Muscle of leg (tissue), 11 donors: ENCODE data around the gene THRSP. TPM values are rescaled to one million over a fixed set of nuclear protein-coding genes. Genes with fewer than 3 reads are reported as not detected.
A peak's percentile ranks its signal among the peaks of the same experiment; 100 is the strongest.
"Not testable (repeated sequence)": the region's sequence is repeated elsewhere in the genome, so short reads cannot be mapped to it uniquely, and the experiment has no call there.

Experiments used
- DNase-seq: peaks from one replicate; pipeline ENCODE4 v3.0.0; 2013
- H3K27ac ChIP-seq: one replicate; pipeline ENCODE4 v1.5.1; 2013; ENCODE audit warnings: mild to moderate bottlenecking, low read length, control low read depth
- H3K27me3 ChIP-seq: one replicate; pipeline ENCODE4 v1.6.1; 2013; ENCODE audit warnings: low read length; ENCODE audit not compliant: control insufficient read depth, insufficient read depth
- H3K36me3 ChIP-seq: one replicate; pipeline ENCODE4 v1.6.1; 2013; ENCODE audit warnings: low read length; ENCODE audit not compliant: control insufficient read depth, insufficient read depth
- H3K4me1 ChIP-seq: one replicate; pipeline ENCODE4 v1.6.1; 2013; ENCODE audit warnings: low read length; ENCODE audit not compliant: control insufficient read depth, insufficient read depth
- H3K4me3 ChIP-seq: one replicate; pipeline ENCODE4 v1.5.1; 2013; ENCODE audit warnings: low read length, control low read depth
- H3K9me3 ChIP-seq: replicated peaks from 2 replicates; pipeline ENCODE4 v1.6.1; 2013; ENCODE audit warnings: low read depth, low read length; ENCODE audit not compliant: control insufficient read depth
- WGBS: methylation state at CpG from one replicate; pipeline ENCODE4 v1.1.5; 2013; ENCODE audit warnings: missing lambda C conversion rate; ENCODE audit not compliant: insufficient coverage; 5-methylcytosine and 5-hydroxymethylcytosine counted together
- polyA plus RNA-seq, 8 donors: library from polyadenylated mRNA; unstranded; fragments of 120-200 nt; gene quantifications; one replicate each; pipeline versions ENCODE4 v1.2.1 to v1.2.3, GENCODE V29; 2013; ENCODE audit warnings: inconsistent platforms in 1 of 8, low replicate concordance in 1 of 8; ENCODE audit not compliant: insufficient read length in 8 of 8, insufficient read depth in 1 of 8
- total RNA-seq: library from RNA; stranded (reverse); fragments of 120-200 nt; gene quantifications from one replicate; pipeline ENCODE4 v1.2.4, GENCODE V29; 2013

THRSP gene
- total and polyA plus RNA-seq, 9 donors = 0.13 to 1.3 (median 0.20) TPM; not detected in 1

DNA sequence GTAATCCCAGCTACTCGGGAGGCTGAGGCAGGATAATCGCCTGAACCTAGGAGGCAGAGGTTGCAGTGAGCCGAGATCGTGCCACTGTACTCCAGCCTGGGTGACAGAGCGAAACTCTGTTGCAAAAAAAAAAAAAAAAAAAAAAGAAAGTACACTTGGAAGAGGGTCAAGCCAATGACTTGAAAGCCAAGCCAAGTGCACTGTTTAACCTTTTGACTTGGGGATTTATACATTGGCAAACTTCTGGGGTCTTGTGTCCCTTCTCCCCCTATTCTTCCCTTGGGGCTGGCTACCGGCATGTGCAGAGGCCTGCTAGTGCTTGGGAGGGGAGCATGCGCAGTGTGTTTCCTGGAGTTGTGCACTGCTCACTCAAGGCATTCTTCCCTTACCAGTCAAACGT lies 14.3 kb upstream of the THRSP start:
- Histone ChIP-seq H3K27ac (no peak overlapping the region), H3K27me3 (no peaks in the 10 kb centered on the region), H3K9me3 (no peaks in the 10 kb centered on the region), H3K36me3 (no peaks in the 10 kb centered on the region), H3K4me1 (peaks cover 15% of the 10 kb centered on the region), H3K4me3 (no peak overlapping the region)
- DNase-seq = no peak
- 20% methylated on average over 3 of the region's 8 CpGs for WGBS

DNA sequence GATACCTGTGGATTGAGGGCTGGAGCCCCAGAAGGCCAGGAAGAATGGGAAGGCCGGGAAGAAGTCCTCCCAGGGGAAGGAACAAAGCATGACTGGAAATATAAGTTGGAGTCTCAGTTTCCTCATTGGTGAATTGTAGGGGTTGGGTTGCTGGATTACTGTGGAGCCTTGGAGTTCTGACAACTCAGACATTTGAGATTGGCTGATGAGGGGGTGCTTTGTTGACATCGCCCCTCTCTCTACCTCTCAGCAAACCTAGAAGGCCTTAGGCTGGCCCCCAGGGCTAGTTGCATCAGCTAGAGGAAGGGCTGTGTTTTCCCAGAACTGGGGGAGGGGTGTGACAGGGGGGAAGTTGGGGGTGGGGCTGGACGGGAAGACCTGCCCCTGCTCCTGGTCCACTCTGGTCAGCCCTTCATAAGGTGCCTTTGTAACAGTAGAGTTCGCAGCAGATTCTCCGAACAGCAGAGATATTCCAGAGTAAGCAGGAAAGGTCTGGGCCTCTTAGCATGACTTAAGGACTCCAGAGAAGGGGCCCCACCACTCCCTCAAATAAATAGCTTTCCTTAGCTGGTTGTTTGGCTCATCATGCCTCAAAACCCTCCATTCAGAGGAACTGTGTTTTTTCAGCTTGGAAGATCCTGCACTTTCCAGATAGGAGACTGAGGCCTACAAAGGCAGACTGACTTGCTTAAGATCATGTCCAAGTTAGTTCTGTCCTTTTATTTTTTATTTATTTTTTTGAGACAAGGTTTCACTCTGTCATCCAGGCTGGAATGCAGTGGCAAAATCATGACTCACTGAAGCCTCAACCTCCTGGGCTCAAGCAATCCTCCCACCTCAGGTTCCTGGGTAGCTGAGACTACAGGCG lies 12.5 kb upstream of the THRSP start:
- Histone ChIP-seq H3K4me1 (peaks cover 3% of the 10 kb centered on the region), H3K4me3 (no peak overlapping the region), H3K27me3 (no peaks in the 10 kb centered on the region), H3K27ac (no peak overlapping the region), H3K9me3 (no peaks in the 10 kb centered on the region), H3K36me3 (no peaks in the 10 kb centered on the region)
- 60% methylated on average over 4 of the region's 6 CpGs for WGBS
- DNase-seq = no peak

DNA sequence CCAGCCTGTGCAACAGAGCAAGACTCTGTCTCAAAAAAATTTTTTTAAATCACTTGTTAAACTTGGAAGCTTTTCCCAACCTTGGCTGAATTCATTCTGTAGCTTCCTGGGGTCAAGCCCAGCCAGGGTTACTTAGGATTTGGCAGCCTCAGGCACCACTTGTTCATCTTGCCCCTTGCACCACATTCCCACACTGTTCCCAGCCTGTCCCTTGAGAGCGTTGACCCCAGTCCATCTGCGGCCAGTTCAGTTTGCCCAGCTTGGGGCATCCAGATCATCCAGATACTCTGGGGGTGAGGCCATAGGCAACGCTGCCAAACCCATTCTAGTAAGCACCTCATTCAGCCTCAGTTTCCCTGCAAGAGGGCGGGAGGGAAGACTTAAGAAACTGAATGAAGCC lies 8.7 kb upstream of the THRSP start:
- 89% methylated on average over 4 of the region's 4 CpGs for WGBS

DNA sequence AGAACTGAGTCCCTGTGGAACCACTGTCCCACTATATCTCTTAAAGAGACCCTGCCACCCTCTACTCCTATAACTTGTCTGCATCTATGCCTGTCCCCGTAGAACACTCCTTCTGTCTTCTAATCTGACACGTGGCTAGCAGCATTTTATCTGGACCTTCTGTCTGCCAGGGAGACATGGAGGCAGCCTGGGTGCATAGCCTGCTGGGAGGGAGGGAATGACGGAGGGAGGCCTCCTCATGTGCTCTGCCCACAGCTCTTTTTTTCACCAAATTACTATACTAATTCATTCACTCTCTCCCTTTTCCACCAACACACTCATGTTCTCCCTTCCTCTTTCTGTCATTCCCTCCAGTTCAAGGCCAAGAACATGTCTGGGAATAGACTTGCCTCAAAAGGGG lies 7.6 kb upstream of the THRSP start:
- WGBS = 72% methylated on average over 2 of the region's 3 CpGs
- no peaks in the 10 kb centered on the region for H3K9me3 ChIP-seq
- no peaks in the 10 kb centered on the region for H3K36me3 ChIP-seq
- H3K27me3 ChIP-seq = no peaks in the 10 kb centered on the region
- H3K4me3 ChIP-seq = no peak overlapping the region
- H3K27ac ChIP-seq = no peak overlapping the region
- DNase-seq = no peak
- peaks cover 3% of the 10 kb centered on the region for H3K4me1 ChIP-seq

More for the DNA sequence above, 8.7 kb upstream of the THRSP start:
- no peak for DNase-seq
- Histone ChIP-seq H3K9me3 (no peaks in the 10 kb centered on the region), H3K36me3 (no peaks in the 10 kb centered on the region), H3K4me3 (no peak overlapping the region), H3K27ac (no peak overlapping the region), H3K4me1 (no peaks in the 10 kb centered on the region), H3K27me3 (no peaks in the 10 kb centered on the region)

DNA sequence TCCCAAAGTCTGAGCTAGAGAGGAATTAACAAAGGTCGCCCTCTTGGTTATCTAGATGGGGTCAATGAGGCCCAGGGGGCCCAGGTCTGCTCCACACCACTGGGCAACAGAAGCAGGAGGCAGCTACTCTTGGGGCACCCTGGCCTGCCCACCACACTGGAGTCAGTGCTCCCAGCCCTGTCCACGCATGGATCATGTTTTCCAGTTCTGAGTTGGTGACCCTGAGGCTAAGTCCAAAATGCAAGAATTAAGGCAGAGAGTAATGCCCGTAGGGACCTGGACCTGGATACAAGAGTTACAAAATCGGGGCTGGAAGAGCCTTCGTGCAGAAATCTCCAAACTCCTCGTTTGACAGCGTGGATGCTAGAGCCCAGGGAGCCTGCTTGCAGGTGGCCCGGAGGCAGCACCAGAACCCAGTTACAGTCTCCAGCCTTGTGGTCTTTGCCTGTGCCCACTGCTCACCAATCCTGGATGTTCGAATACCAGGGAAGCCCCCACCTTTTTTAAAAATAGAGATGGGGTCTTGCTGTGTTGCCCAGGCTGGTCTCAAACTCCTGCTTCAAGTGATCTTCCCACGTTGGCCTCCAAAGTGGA lies 6.1 kb upstream of the THRSP start:
- 80% methylated on average over 8 of the region's 10 CpGs for WGBS
- no peaks in the 10 kb centered on the region for H3K9me3 ChIP-seq
- no peak overlapping the region for H3K27ac ChIP-seq
- no peaks in the 10 kb centered on the region for H3K36me3 ChIP-seq
- H3K4me1 ChIP-seq = peaks cover 12% of the 10 kb centered on the region
- no peak for DNase-seq
- no peak overlapping the region for H3K4me3 ChIP-seq
- H3K27me3 ChIP-seq = no peaks in the 10 kb centered on the region

DNA sequence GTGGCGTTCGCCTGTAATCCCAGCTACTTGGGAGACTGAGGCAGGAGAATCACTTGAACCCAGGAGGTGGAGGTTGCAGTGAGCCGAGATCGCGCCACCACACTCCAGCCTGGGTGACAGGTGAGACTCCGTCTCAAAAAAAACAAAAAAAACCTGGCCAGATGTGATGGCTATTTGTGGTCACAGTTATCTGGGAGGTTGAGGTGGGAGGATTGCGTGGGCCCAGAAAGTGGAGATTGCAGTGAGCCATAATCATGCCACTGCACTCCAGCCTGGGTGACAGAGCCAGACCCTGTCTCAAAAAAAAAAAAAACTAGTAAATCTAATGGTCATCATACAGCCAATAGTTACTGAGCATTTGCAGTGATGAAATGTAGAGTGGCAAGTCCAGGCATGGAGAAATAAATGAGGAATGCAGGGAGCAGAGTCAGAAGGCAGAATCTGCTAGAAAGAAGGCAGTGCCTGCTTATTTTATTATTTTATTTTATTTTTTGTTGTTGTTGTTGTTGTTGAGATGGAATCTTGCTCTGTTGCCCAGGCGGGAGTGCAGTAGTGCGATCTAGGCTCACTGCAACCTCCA lies 3.8 kb upstream of the THRSP start:
- not testable (repeated sequence) for DNase-seq, H3K4me3 ChIP-seq
- WGBS = 89% methylated on average over 3 of the region's 9 CpGs

DNA sequence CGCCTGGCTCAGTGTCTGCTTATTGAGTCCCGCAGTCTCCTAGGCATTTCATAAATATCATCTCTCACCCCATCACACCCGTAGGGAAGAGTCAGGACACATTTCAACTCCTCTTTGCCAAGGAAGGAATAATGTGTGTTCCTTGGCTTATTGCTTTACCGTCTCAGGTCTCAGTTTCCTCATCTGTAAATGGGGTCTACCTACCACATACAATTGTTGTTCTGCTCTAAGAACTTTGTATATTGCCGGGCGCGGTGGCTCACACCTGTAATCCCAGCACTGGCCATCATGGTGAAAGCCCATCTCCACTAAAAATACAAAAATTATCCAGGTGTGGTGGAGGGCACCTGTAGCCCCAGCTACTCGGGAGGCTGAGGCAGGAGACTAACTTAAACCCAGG lies 3.1 kb upstream of the THRSP start:
- DNase-seq = no peak
- no peak overlapping the region for H3K27ac ChIP-seq
- peaks cover 31% of the 10 kb centered on the region for H3K4me1 ChIP-seq
- H3K36me3 ChIP-seq = no peaks in the 10 kb centered on the region
- 80% methylated on average over 1 of the region's 8 CpGs for WGBS
- no peaks in the 10 kb centered on the region for H3K9me3 ChIP-seq
- no peaks in the 10 kb centered on the region for H3K27me3 ChIP-seq
- H3K4me3 ChIP-seq = no peak overlapping the region

More for the DNA sequence above, 3.8 kb upstream of the THRSP start:
- H3K27ac ChIP-seq, H3K9me3 ChIP-seq, H3K27me3 ChIP-seq, H3K36me3 ChIP-seq: not testable (repeated sequence)
- H3K4me1 ChIP-seq = peaks cover 25% of the 10 kb centered on the region

DNA sequence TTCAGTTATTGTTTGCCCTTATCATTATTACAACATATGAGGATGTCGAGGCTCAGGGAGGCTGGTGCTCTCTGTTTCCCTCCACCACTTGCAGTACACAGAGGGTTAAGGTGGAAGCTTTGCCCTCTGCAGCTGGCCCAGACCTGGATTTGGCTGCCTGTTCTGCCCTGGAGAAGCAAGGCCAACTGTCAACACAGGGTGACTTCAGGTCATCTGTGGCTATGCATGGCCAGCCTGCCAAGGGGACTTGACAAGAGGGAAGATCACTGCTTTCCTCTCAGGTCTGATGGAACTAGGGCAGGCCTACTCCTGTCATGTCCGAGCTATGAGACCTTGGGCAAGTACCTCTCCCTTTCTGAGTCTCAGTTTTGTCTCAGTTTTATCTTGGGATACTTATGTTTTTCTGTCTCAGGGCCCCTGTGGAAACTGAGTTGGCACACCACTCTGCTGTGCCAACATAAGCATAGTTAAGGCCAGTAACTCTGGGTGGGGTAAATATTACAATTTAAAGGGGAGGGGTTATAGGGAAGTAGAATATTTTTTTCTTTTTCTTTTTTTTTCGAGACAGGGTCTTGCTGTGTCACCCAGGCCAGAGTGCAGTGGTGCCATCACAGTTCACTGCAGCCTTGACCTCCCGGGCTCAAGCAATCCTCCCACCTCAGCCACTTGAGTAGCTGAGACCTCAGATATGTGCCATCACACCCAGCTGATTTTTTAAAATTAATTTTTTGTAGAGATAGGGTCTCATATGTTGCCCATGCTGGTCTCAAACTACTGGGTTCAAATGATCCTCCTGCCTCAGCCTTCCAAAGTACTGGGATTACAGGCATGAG lies 2.4 kb upstream of the THRSP start:
- WGBS = 0% methylated on average over 1 of the region's 4 CpGs
- Histone ChIP-seq H3K27ac (no peak overlapping the region), H3K27me3 (no peaks in the 10 kb centered on the region), H3K36me3 (no peaks in the 10 kb centered on the region), H3K9me3 (no peaks in the 10 kb centered on the region), H3K4me3 (no peak overlapping the region), H3K4me1 (peaks cover 34% of the 10 kb centered on the region)
- peak; percentile 63 for DNase-seq

DNA sequence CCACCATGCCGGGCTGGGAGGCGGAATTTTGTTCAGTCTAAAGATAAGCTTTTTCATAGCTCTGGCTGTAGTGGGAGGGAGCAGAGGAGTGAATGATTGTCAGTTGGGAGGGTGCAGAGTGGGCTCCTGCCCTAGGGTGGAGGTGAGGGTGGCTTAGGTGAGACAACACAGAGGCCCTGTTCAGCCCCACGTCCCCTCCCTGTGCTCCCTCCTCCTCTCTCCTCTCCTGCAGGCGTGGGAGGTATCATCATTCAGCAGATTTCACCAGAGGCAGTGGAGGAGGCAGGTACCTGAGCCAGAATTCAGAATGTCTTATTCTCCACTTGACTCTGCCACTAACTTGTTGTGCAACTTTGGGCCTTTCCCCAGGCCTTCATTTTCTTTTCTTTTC lies 1.7 kb upstream of the THRSP start:
- no peak overlapping the region for H3K27ac ChIP-seq
- no peak for DNase-seq
- 82% methylated on average over 3 of the region's 4 CpGs for WGBS

DNA sequence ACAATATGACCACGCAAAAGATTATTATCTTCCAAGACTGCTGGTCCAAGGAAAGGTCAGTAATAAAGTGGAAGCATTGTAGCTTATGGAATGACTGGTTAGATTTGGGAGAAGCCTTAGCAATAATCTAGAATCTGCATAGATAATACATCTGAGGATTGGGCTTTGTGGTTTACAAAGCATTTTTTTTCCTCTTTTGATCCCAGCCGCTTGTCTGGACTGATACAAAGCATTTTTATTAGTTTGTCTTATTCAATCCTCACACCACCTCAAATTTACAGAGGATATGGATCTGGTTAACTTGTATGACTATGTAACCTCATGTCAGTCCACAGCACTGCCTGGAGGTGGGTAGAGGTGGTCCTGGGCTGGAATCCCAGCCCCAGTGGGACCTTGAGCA lies 990 bp upstream of the THRSP start:
- no peaks in the 10 kb centered on the region for H3K27me3 ChIP-seq
- H3K4me1 ChIP-seq = peaks cover 34% of the 10 kb centered on the region
- no peak overlapping the region for H3K4me3 ChIP-seq
- peaks cover 5% of the 10 kb centered on the region for H3K36me3 ChIP-seq
- no peak for DNase-seq
- H3K9me3 ChIP-seq = no peaks in the 10 kb centered on the region
- WGBS = no CpG with 5 or more reads among the region's 2 CpGs
- H3K27ac ChIP-seq = no peak overlapping the region

More for the DNA sequence above, 1.7 kb upstream of the THRSP start:
- Histone ChIP-seq H3K9me3 (no peaks in the 10 kb centered on the region), H3K4me1 (peaks cover 34% of the 10 kb centered on the region), H3K36me3 (no peaks in the 10 kb centered on the region), H3K4me3 (no peak overlapping the region), H3K27me3 (no peaks in the 10 kb centered on the region)
